Hepatocyte (in vitro differentiated cells): ENCODE measurements around the gene KIAA0825. TPM values are rescaled to one million over a fixed set of nuclear protein-coding genes. Genes with fewer than 3 reads are reported as not detected.

Experiments used
- DNase-seq: peaks from one replicate; pipeline ENCODE4 v3.0.0-alpha.2; 2016; ENCODE audit warnings: low spot score
- H2AFZ ChIP-seq: fragments of 200-600 bp; sonication (generic); 2 replicates; pipeline ENCODE4 v1.6.0; 2016; ENCODE audit warnings: antibody characterized with exemption, mild to moderate bottlenecking
- H3K27ac ChIP-seq: fragments of 200-600 bp; sonication (generic); 2 replicates; pipeline ENCODE4 v1.5.1; 2016; ENCODE audit warnings: mild to moderate bottlenecking
- H3K27me3 ChIP-seq: fragments of 200-600 bp; sonication (generic); 2 replicates; pipeline ENCODE4 v1.6.1; 2016
- H3K36me3 ChIP-seq: fragments of 200-600 bp; sonication (generic); replicated peaks from 2 replicates; pipeline ENCODE4 v1.5.1; 2016; ENCODE audit warnings: low read depth; ENCODE audit not compliant: insufficient read depth
- H3K4me1 ChIP-seq: fragments of 200-600 bp; sonication (generic); 2 replicates; pipeline ENCODE4 v1.5.1; 2016; ENCODE audit warnings: mild to moderate bottlenecking, moderate library complexity; ENCODE audit not compliant: insufficient read depth
- H3K4me2 ChIP-seq: fragments of 200-600 bp; sonication (generic); 2 replicates; pipeline ENCODE4 v1.6.0; 2016
- H3K4me3 ChIP-seq: fragments of 200-600 bp; sonication (generic); 2 replicates; pipeline ENCODE4 v1.5.1; 2016; ENCODE audit warnings: mild to moderate bottlenecking
- H3K79me2 ChIP-seq: fragments of 200-600 bp; sonication (generic); 2 replicates; pipeline ENCODE4 v1.6.0; 2017; ENCODE audit warnings: mild to moderate bottlenecking
- H3K9me2 ChIP-seq: fragments of 200-600 bp; sonication (generic); replicated peaks from 2 replicates; pipeline ENCODE4 v1.6.0; 2017; ENCODE audit warnings: mild to moderate bottlenecking; ENCODE audit not compliant: insufficient read depth
- H3K9me3 ChIP-seq: fragments of 200-600 bp; sonication (generic); 2 replicates; pipeline ENCODE4 v1.5.1; 2016; ENCODE audit warnings: low read depth, mild to moderate bottlenecking
- H4K20me1 ChIP-seq: fragments of 200-600 bp; sonication (generic); 2 replicates; pipeline ENCODE4 v1.6.0; 2016; ENCODE audit warnings: mild to moderate bottlenecking; ENCODE audit not compliant: insufficient read depth, poor library complexity, severe bottlenecking
- CTCF ChIP-seq: fragments of 200-600 bp; sonication (generic); IDR thresholded peaks from 2 replicates; pipeline ENCODE4 v1.5.1; 2016; ENCODE audit warnings: antibody characterized with exemption, mild to moderate bottlenecking; ENCODE audit not compliant: poor library complexity
- EZH2 ChIP-seq: fragments of 200-600 bp; sonication (generic); IDR thresholded peaks from 2 replicates; pipeline ENCODE4 v1.6.1; 2016; ENCODE audit warnings: antibody characterized with exemption, mild to moderate bottlenecking, borderline replicate concordance
- EZH2phosphoT487 ChIP-seq: fragments of 200-600 bp; sonication (generic); IDR thresholded peaks from one replicate; pipeline ENCODE4 v1.6.1; 2018; ENCODE audit warnings: antibody characterized with exemption, mild to moderate bottlenecking, low read depth, moderate library complexity; ENCODE audit not compliant: unreplicated experiment, severe bottlenecking
- WGBS: methylation state at CpG from one replicate; pipeline ENCODE4 v1.1.6; 2016; ENCODE audit warnings: low lambda C conversion rate; ENCODE audit errors: missing lambda C conversion rate; 5-methylcytosine and 5-hydroxymethylcytosine counted together
- polyA plus RNA-seq: library from polyadenylated mRNA; unstranded; fragments of >200 nt; fragmentation: Nextera tagmentation; extraction: Ambion mirVana; gene quantifications from 2 replicates; pipeline ENCODE4 v1.2.1, GENCODE V29; 2016
- total RNA-seq: library from RNA; depleted of rRNA; stranded (reverse); fragments of >200 nt; gene quantifications from 2 replicates; pipeline ENCODE4 v1.2.3, GENCODE V29; 2014

KIAA0825 gene
- total and polyA plus RNA-seq, 2 experiments from 2014 or later, result 2.1 to 4.5 TPM

GRCh38 chr5:94347130-94347529 is 271.3 kb downstream of the KIAA0825 start:
- no peaks in the 10 kb centered on the region for H3K9me3 ChIP-seq
- H3K9me2 ChIP-seq, result no peaks in the 10 kb centered on the region
- no peaks in the 10 kb centered on the region for H4K20me1 ChIP-seq
- no peak for TF ChIP-seq CTCF
- no peak for TF ChIP-seq EZH2phosphoT487
- TF ChIP-seq EZH2, result no peak
- no peak overlapping the region for H3K27ac ChIP-seq
- no peaks in the 10 kb centered on the region for H3K79me2 ChIP-seq
- H2AFZ ChIP-seq, result no peak overlapping the region
- 97% methylated on average over 8 of the region's 8 CpGs for WGBS
- H3K4me3 ChIP-seq, result no peak overlapping the region
- H3K36me3 ChIP-seq, result no peaks in the 10 kb centered on the region
- no peaks in the 10 kb centered on the region for H3K4me1 ChIP-seq
- no peak for DNase-seq
- no peaks in the 10 kb centered on the region for H3K27me3 ChIP-seq
- H3K4me2 ChIP-seq, result no peak overlapping the region

- Histone ChIP-seq H4K20me1 (no peaks in the 10 kb centered on the region), H3K27ac (no peak overlapping the region), H3K4me2 (no peak overlapping the region), H3K9me2 (no peaks in the 10 kb centered on the region), H3K79me2 (no peaks in the 10 kb centered on the region), H2AFZ (no peak overlapping the region), H3K4me3 (no peak overlapping the region), H3K4me1 (no peaks in the 10 kb centered on the region), H3K36me3 (no peaks in the 10 kb centered on the region), H3K9me3 (no peaks in the 10 kb centered on the region), H3K27me3 (no peaks in the 10 kb centered on the region)
- DNase-seq, result no peak
- no peak for TF ChIP-seq EZH2
- no peak for TF ChIP-seq CTCF
Observed at GRCh38 chr5:94345257-94345656, 273.1 kb downstream of the KIAA0825 start.

- Histone ChIP-seq H3K4me2 (no peak overlapping the region), H3K36me3 (no peaks in the 10 kb centered on the region), H3K79me2 (no peaks in the 10 kb centered on the region), H3K9me2 (no peaks in the 10 kb centered on the region), H3K27me3 (no peaks in the 10 kb centered on the region), H3K4me1 (no peaks in the 10 kb centered on the region), H3K9me3 (no peaks in the 10 kb centered on the region), H3K27ac (no peak overlapping the region), H3K4me3 (no peak overlapping the region), H4K20me1 (no peaks in the 10 kb centered on the region), H2AFZ (no peak overlapping the region)
- 86% methylated on average over 1 of the region's 1 CpG for WGBS
- no peak for TF ChIP-seq EZH2phosphoT487
- TF ChIP-seq CTCF, result no peak
- TF ChIP-seq EZH2, result no peak
- DNase-seq, result no peak
Observed at GRCh38 chr5:94337617-94338016, 280.8 kb downstream of the KIAA0825 start.

GRCh38 chr5:94335936-94336335 is 282.5 kb downstream of the KIAA0825 start:
- no peak overlapping the region for H2AFZ ChIP-seq
- no peaks in the 10 kb centered on the region for H3K27me3 ChIP-seq
- H3K4me3 ChIP-seq, result no peak overlapping the region
- H3K9me2 ChIP-seq, result no peaks in the 10 kb centered on the region
- no peak overlapping the region for H3K4me2 ChIP-seq
- no peak for TF ChIP-seq EZH2phosphoT487
- TF ChIP-seq EZH2, result no peak
- no peak for TF ChIP-seq CTCF
- no peaks in the 10 kb centered on the region for H4K20me1 ChIP-seq
- H3K4me1 ChIP-seq, result no peaks in the 10 kb centered on the region
- H3K79me2 ChIP-seq, result no peaks in the 10 kb centered on the region
- no peak overlapping the region for H3K27ac ChIP-seq
- no peaks in the 10 kb centered on the region for H3K36me3 ChIP-seq
- no peaks in the 10 kb centered on the region for H3K9me3 ChIP-seq
- no peak for DNase-seq
- 93% methylated on average over 2 of the region's 2 CpGs for WGBS
